Gastroesophageal sphincter (tissue), 3 donors: ENCODE measurements around the gene FREM2.

Experiments used
- POLR2AphosphoS5 ChIP-seq: sonication (generic); formaldehyde crosslinking; IDR thresholded peaks from one replicate; pipeline ENCODE4 v1.6.1; 2017; ENCODE audit warnings: antibody characterized with exemption
- TF ChIP-seq, protein P1 (sequence below), 4 experiments: fragments of 200-600 bp in 2 of 4; fragments of 450-650 bp in 2 of 4; sonication (generic) in 1 of 4; IDR thresholded peaks; one replicate each; pipeline ENCODE4 v1.5.1; 2017 to 2019; ENCODE audit warnings: antibody characterized with exemption in 4 of 4, mild to moderate bottlenecking in 2 of 4, moderate library complexity in 2 of 4

DNA sequence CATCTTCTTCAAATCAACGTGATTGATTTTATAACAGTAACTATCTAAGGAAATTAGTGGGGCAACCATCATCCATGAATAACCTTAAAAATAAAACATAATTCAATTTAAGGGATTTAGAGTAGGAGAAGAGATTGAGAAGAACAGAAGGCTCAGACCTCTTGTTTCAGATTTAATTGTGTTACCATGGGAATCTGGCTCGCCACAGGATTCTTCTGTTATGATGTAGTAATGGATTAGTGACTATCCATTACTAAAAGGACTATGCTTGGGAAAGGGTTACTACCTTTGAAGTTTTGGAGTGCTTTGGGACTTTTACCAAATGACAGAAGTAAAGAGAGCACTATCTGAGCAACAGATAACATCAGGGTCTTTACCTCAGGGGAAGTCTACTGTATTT is 13.2 kb downstream of the FREM2 start:
- TF ChIP-seq, protein P1, sequence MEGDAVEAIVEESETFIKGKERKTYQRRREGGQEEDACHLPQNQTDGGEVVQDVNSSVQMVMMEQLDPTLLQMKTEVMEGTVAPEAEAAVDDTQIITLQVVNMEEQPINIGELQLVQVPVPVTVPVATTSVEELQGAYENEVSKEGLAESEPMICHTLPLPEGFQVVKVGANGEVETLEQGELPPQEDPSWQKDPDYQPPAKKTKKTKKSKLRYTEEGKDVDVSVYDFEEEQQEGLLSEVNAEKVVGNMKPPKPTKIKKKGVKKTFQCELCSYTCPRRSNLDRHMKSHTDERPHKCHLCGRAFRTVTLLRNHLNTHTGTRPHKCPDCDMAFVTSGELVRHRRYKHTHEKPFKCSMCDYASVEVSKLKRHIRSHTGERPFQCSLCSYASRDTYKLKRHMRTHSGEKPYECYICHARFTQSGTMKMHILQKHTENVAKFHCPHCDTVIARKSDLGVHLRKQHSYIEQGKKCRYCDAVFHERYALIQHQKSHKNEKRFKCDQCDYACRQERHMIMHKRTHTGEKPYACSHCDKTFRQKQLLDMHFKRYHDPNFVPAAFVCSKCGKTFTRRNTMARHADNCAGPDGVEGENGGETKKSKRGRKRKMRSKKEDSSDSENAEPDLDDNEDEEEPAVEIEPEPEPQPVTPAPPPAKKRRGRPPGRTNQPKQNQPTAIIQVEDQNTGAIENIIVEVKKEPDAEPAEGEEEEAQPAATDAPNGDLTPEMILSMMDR (IDR thresholded peaks at IDR 0.05) = no peak
- TF ChIP-seq POLR2AphosphoS5 = no peak
